ENCODE measurements around the gene RNF151.
"Not testable (repeated sequence)": the region's sequence is repeated elsewhere in the genome, so short reads cannot be mapped to it uniquely, and the experiment has no call there.

RNF151 gene, protein sequence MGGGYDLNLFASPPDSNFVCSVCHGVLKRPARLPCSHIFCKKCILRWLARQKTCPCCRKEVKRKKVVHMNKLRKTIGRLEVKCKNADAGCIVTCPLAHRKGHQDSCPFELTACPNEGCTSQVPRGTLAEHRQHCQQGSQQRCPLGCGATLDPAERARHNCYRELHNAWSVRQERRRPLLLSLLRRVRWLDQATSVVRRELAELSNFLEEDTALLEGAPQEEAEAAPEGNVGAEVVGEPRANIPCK

GRCh38 chr16:1966460-1966859, at the start of gene RNF151:
TSS of gene RNF151 (plus strand) at chr16:1966856. CDS start at chr16:1966882, 26 bp downstream.
- DNase-seq (ENCODE audit: insufficient read length, low spot score) (no peak), FAIRE-seq (no peak)

GRCh38 chr16:1917056-1917664, 49.5 kb upstream of the RNF151 start:
- DNase-seq (ENCODE audit: insufficient read length, low spot score) (no peak), FAIRE-seq (no peak)

- no peak for DNase-seq (ENCODE audit: insufficient read length, low spot score)
- FAIRE-seq = no peak
These were observed 48.8 kb upstream of the RNF151 start for GRCh38 chr16:1917665-1918350.

- no peak for FAIRE-seq
- DNase-seq (ENCODE audit: insufficient read length, low spot score) = no peak
These were observed 48.0 kb upstream of the RNF151 start, which contains the start of gene HS3ST6 for GRCh38 chr16:1918351-1919326. TSS of gene HS3ST6 (minus strand) at chr16:1918415. CDS start at chr16:1918323, 92 bp downstream.

GRCh38 chr16:1919327-1919998, 47.2 kb upstream of the RNF151 start:
- no peak for FAIRE-seq

DNA sequence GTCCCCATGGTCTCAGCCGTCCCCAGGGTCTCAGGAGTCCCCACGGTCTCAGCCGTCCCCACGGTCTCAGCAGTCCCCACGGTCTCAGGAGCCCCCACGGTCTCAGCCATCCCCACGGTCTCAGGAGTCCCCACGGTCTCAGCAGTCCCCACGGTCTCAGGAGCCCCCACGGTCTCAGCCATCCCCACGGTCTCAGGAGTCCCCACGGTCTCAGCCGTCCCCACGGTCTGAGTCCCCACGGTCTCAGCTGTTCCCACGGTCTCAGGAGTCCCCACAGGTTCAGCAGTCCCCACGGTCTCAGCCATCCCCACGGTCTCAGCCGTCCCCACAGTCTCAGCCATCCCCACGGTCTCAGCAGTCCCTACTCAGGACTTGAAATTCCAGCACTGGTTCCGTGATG, 46.5 kb upstream of the RNF151 start:
- DNase-seq (ENCODE audit: insufficient read length, low spot score); FAIRE-seq: not testable (repeated sequence)

More at GRCh38 chr16:1919327-1919998, 47.2 kb upstream of the RNF151 start:
- DNase-seq (ENCODE audit: insufficient read length, low spot score) = no peak

GRCh38 chr16:1920727-1921171, 45.9 kb upstream of the RNF151 start:
- DNase-seq (ENCODE audit: insufficient read length, low spot score) (no peak), FAIRE-seq (no peak)

GRCh38 chr16:1922357-1922756, 44.3 kb upstream of the RNF151 start:
- FAIRE-seq (no peak), DNase-seq (ENCODE audit: insufficient read length, low spot score) (no peak)

- FAIRE-seq (no peak), DNase-seq (ENCODE audit: insufficient read length, low spot score) (no peak)
These were observed 43.2 kb upstream of the RNF151 start for GRCh38 chr16:1923299-1924034.

DNA sequence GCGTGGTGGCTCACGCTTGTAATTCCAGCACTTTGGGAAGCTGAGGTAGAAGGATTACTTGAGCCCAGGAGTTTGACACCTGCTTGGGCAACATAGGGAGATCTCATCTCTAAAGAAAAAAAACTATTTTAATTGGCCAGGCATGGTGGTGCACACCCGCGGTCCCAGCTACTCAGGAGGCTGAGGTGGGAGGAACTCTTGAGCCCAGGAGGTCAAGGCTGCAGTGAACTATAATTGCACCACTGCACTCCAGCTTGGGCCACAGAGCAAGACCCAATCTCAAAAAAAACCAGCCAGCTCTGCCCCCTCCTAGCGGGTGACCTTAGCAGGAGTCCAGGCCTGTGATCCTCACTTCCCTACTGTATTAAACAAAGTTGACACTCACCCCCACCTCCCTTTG, 42.6 kb upstream of the RNF151 start:
- FAIRE-seq = no peak
- no peak for DNase-seq (ENCODE audit: insufficient read length, low spot score)

GRCh38 chr16:1926271-1926670, 40.4 kb upstream of the RNF151 start:
- FAIRE-seq (no peak), DNase-seq (ENCODE audit: insufficient read length, low spot score) (no peak)

DNA sequence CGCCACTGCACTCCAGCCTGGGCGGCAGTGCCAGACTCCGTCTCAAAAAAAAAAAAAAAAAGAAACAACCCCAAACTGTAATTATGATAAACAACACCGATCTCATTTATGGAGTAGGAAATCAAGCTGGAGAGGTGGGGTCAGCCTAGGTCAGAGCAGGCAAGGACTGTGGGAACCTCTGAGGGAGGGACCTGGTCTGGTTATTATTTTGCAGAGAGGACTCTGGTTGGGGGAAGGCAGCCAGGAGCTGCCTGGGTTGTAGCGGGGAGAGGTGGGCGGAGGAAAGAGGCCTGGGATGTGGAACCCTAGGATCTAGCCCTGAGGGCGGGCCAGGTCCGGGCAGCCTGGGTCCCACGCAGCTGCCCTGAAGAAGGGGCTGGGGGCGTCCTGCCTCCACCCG, 37.6 kb upstream of the RNF151 start:
- FAIRE-seq = no peak
- no peak for DNase-seq (ENCODE audit: insufficient read length, low spot score)

- DNase-seq (ENCODE audit: insufficient read length, low spot score) (peak; percentile 99), FAIRE-seq (peak; percentile 56)
These were observed 36.9 kb upstream of the RNF151 start for GRCh38 chr16:1929578-1930337.

GRCh38 chr16:1930338-1930720, 36.3 kb upstream of the RNF151 start:
- no peak for DNase-seq (ENCODE audit: insufficient read length, low spot score)
- FAIRE-seq = no peak

GRCh38 chr16:1932050-1933028, 34.3 kb upstream of the RNF151 start:
- DNase-seq (ENCODE audit: insufficient read length, low spot score) (no peak), FAIRE-seq (no peak)

GRCh38 chr16:1933097-1933661, 33.5 kb upstream of the RNF151 start:
- DNase-seq (ENCODE audit: insufficient read length, low spot score) (no peak), FAIRE-seq (no peak)

GRCh38 chr16:1936945-1937479, 29.6 kb upstream of the RNF151 start:
- no peak for DNase-seq (ENCODE audit: insufficient read length, low spot score)
- no peak for FAIRE-seq
